H1 (cell line): ENCODE measurements around the gene RUFY2. TPM values are rescaled to one million over a fixed set of nuclear protein-coding genes. Genes with fewer than 3 reads are reported as not detected.

Source experiments
- CTCF ChIA-PET: fragments of 300-600 bp; sonication (Branson Sonifier 250); formaldehyde crosslinking; loops from one replicate; lab custom pipeline; 2021; ENCODE audit not compliant: partially characterized antibody; lab: Charles Lee
- POLR2A ChIA-PET: fragments of 300-600 bp; sonication (Branson Sonifier 250); formaldehyde crosslinking; loops from one replicate; lab custom pipeline; 2021; ENCODE audit warnings: inconsistent platforms; ENCODE audit not compliant: partially characterized antibody; lab: Charles Lee
- DNase-seq, 2 experiments: peaks; one replicate each; pipeline versions ENCODE4 v3.0.0 to v3.0.0-alpha.2; 2010 to 2022; ENCODE audit warnings: low spot score in 2 of 2, low read depth in 1 of 2, mixed read lengths in 1 of 2
- FAIRE-seq: peaks from 2 replicates; lab custom pipeline; 2011; peaks lifted over from hg19 to GRCh38; lab: Jason Lieb, UNC
- H2AFZ ChIP-seq: 2 replicates; pipeline ENCODE4 v1.8.1; 2012; ENCODE audit warnings: low read length, inconsistent platforms
- H2AK5ac ChIP-seq: 2 replicates; pipeline ENCODE4 v1.6.1; 2013; ENCODE audit warnings: low read depth, low read length
- H2BK120ac ChIP-seq: replicated peaks from 2 replicates; pipeline ENCODE3; 2013; ENCODE audit warnings: low read depth, low read length, inconsistent platforms
- H2BK12ac ChIP-seq: 2 replicates; pipeline ENCODE4 v1.6.1; 2013; ENCODE audit warnings: low read depth, low read length
- H2BK15ac ChIP-seq: 2 replicates; pipeline ENCODE4 v1.6.1; 2013; ENCODE audit warnings: low read length
- H2BK20ac ChIP-seq: 2 replicates; pipeline ENCODE4 v1.6.1; 2013; ENCODE audit warnings: low read length
- H2BK5ac ChIP-seq: 2 replicates; pipeline ENCODE4 v1.6.1; 2013; ENCODE audit warnings: low read depth, low read length
- H3K14ac ChIP-seq: 2 replicates; pipeline ENCODE4 v1.6.1; 2013; ENCODE audit warnings: inconsistent platforms; ENCODE audit not compliant: insufficient read length
- H3K18ac ChIP-seq: 2 replicates; pipeline ENCODE4 v1.6.1; 2013; ENCODE audit warnings: low read length; ENCODE audit errors: extremely low read depth
- H3K23ac ChIP-seq: 2 replicates; pipeline ENCODE4 v1.6.1; 2013; ENCODE audit warnings: inconsistent platforms; ENCODE audit not compliant: insufficient read length
- H3K23me2 ChIP-seq: 2 replicates; pipeline ENCODE4 v1.6.1; 2013; ENCODE audit warnings: low read depth, low read length
- H3K27ac ChIP-seq: 2 replicates; pipeline ENCODE4 v1.6.1; 2011; ENCODE audit warnings: low read depth, low read length, inconsistent platforms
- H3K27me3 ChIP-seq, 4 experiments: replicated peaks in 1 of 4; 1 replicate in 1 of 4; 2 replicates in 3 of 4; pipeline versions ENCODE4 v1.6.1 to v1.8.1; 2011 to 2013; ENCODE audit warnings: low read length in 3 of 4, mild to moderate bottlenecking in 3 of 4, inconsistent platforms in 2 of 4, mixed read lengths in 2 of 4, moderate library complexity in 1 of 4; ENCODE audit not compliant: control insufficient read depth in 3 of 4, insufficient read depth in 3 of 4; ENCODE audit errors: extremely low read depth in 1 of 4
- H3K36me3 ChIP-seq, 4 experiments: 2 replicates each; pipeline versions ENCODE4 v1.6.1 to v1.8.1; 2011 to 2013; ENCODE audit warnings: mild to moderate bottlenecking in 4 of 4, low read length in 3 of 4, moderate library complexity in 2 of 4, control low read depth in 1 of 4, inconsistent platforms in 1 of 4; ENCODE audit not compliant: insufficient read depth in 4 of 4, control insufficient read depth in 2 of 4
- H3K4ac ChIP-seq: replicated peaks from 2 replicates; pipeline ENCODE3; 2013; ENCODE audit warnings: low read length, low read depth, mixed read lengths, inconsistent platforms; ENCODE audit not compliant: insufficient read length
- H3K4me1 ChIP-seq, 4 experiments: replicated peaks in 1 of 4; 1 replicate in 1 of 4; 2 replicates in 3 of 4; pipeline versions ENCODE4 v1.6.1 to v1.8.1; 2011 to 2013; ENCODE audit warnings: low read length in 3 of 4, inconsistent platforms in 2 of 4, mixed read lengths in 1 of 4; ENCODE audit not compliant: insufficient read depth in 4 of 4, control insufficient read depth in 3 of 4
- H3K4me2 ChIP-seq, 2 experiments: 2 replicates each; pipeline versions ENCODE4 v1.6.1 to v1.8.1; 2011 to 2013; ENCODE audit warnings: low read depth in 2 of 2, low read length in 2 of 2, control low read depth in 1 of 2, inconsistent platforms in 1 of 2, mild to moderate bottlenecking in 1 of 2; ENCODE audit not compliant: insufficient read depth in 1 of 2
- H3K4me3 ChIP-seq, 4 experiments: fragments of 200-600, 300-600 bp in 1 of 4; sonication (generic), shearing (Covaris generic), sonication (Bioruptor Twin) in 1 of 4; 2 replicates each; pipeline versions ENCODE4 v1.5.1 to v1.8.1; 2011 to 2016; ENCODE audit warnings: low read length in 4 of 4, low read depth in 3 of 4, control low read depth in 2 of 4, inconsistent platforms in 2 of 4, mild to moderate bottlenecking in 2 of 4, mixed read lengths in 1 of 4, moderate library complexity in 1 of 4; ENCODE audit not compliant: insufficient read depth in 2 of 4; ENCODE audit errors: extremely low read depth in 1 of 4
- H3K56ac ChIP-seq: replicated peaks from 2 replicates; pipeline ENCODE3; 2013; ENCODE audit warnings: low read depth, mild to moderate bottlenecking, mixed read lengths, low read length, inconsistent platforms; ENCODE audit not compliant: insufficient read length
- H3K79me1 ChIP-seq: 2 replicates; pipeline ENCODE4 v1.6.1; 2013; ENCODE audit warnings: low read depth, low read length, control low read depth
- H3K79me2 ChIP-seq, 2 experiments: 2 replicates each; pipeline versions ENCODE4 v1.6.1 to v1.8.1; 2012 to 2013; ENCODE audit warnings: low read length in 2 of 2, mild to moderate bottlenecking in 2 of 2, inconsistent platforms in 1 of 2; ENCODE audit not compliant: insufficient read depth in 2 of 2, control insufficient read depth in 1 of 2
- H3K9ac ChIP-seq, 4 experiments: replicated peaks in 1 of 4; 1 replicate in 1 of 4; 2 replicates in 3 of 4; pipeline versions ENCODE4 v1.6.1 to v1.8.1; 2011 to 2013; ENCODE audit warnings: low read depth in 3 of 4, low read length in 3 of 4, control low read depth in 2 of 4, mild to moderate bottlenecking in 2 of 4, moderate library complexity in 2 of 4, inconsistent platforms in 1 of 4; ENCODE audit errors: extremely low read depth in 1 of 4
- H3K9me3 ChIP-seq, 2 experiments: 2 replicates each; pipeline versions ENCODE4 v1.6.1 to v1.8.1; 2012 to 2013; ENCODE audit warnings: mild to moderate bottlenecking in 2 of 2, moderate library complexity in 2 of 2, control low read depth in 1 of 2, inconsistent platforms in 1 of 2, low read depth in 1 of 2, low read length in 1 of 2, mixed read lengths in 1 of 2; ENCODE audit not compliant: insufficient read depth in 2 of 2
- H4K20me1 ChIP-seq, 2 experiments: replicated peaks in 1 of 2; 2 replicates each; pipeline versions ENCODE3 to v1.8.1; 2011 to 2013; ENCODE audit warnings: inconsistent platforms in 2 of 2, low read length in 2 of 2, mild to moderate bottlenecking in 1 of 2; ENCODE audit not compliant: insufficient read depth in 2 of 2, control insufficient read depth in 1 of 2
- H4K5ac ChIP-seq: 2 replicates; pipeline ENCODE4 v1.6.1; 2013; ENCODE audit warnings: low read length, low read depth, mixed read lengths, inconsistent platforms; ENCODE audit not compliant: insufficient read length
- H4K8ac ChIP-seq: 2 replicates; pipeline ENCODE4 v1.8.0; 2013; ENCODE audit warnings: mild to moderate bottlenecking, moderate library complexity, low read length, inconsistent platforms; ENCODE audit not compliant: insufficient read depth; ENCODE audit errors: extremely low read depth
- H4K91ac ChIP-seq: replicated peaks from 2 replicates; pipeline ENCODE3; 2013; ENCODE audit warnings: low read length, mixed read lengths, inconsistent platforms; ENCODE audit not compliant: insufficient read length
- CTCF ChIP-seq, 3 experiments: IDR thresholded peaks; 1 replicate in 2 of 3; 2 replicates in 1 of 3; pipeline versions ENCODE4 v1.5.1 to v1.6.1; 2011; ENCODE audit warnings: low read length in 3 of 3, mild to moderate bottlenecking in 3 of 3, inconsistent platforms in 2 of 3, low read depth in 1 of 3, moderate library complexity in 1 of 3; ENCODE audit not compliant: insufficient read depth in 1 of 3; ENCODE audit errors: control extremely low read depth in 1 of 3
- NANOG ChIP-seq: IDR thresholded peaks from 2 replicates; pipeline ENCODE4 v1.6.1; 2011; ENCODE audit warnings: low read length, low read depth, mild to moderate bottlenecking, inconsistent platforms; ENCODE audit not compliant: insufficient read depth, poor library complexity, severe bottlenecking
- POU5F1 ChIP-seq: IDR thresholded peaks from 2 replicates; pipeline ENCODE4 v1.6.1; 2011; ENCODE audit warnings: low read depth, mild to moderate bottlenecking, low read length, moderate library complexity
- RAD21 ChIP-seq, 2 experiments: IDR thresholded peaks in 1 of 2; conservative IDR thresholded peaks in 1 of 2; 2 replicates each; pipeline ENCODE4 v1.6.1; 2011; ENCODE audit warnings: low read depth in 2 of 2, low read length in 2 of 2, improper control_type of control experiment in 1 of 2, inconsistent platforms in 1 of 2, mild to moderate bottlenecking in 1 of 2, moderate library complexity in 1 of 2
- WGBS, 2 experiments: shearing (Covaris generic) in 1 of 2; methylation state at CpG; one replicate each; pipeline versions ENCODE4 v1.1.6 to v1.1.7; 2013 to 2015; ENCODE audit warnings: low lambda C conversion rate in 2 of 2, mixed read lengths in 2 of 2, inconsistent platforms in 1 of 2, low coverage in 1 of 2, missing lambda C conversion rate in 1 of 2; ENCODE audit not compliant: insufficient replicate concordance in 2 of 2, insufficient coverage in 1 of 2, insufficient read length in 1 of 2; ENCODE audit errors: extremely low coverage in 1 of 2, missing lambda C conversion rate in 1 of 2; 5-methylcytosine and 5-hydroxymethylcytosine counted together
- polyA plus RNA-seq, 7 experiments: library from polyadenylated mRNA; depleted of rRNA in 3 of 7; stranded (reverse) in 5 of 7; unstranded in 2 of 7; fragments of >200 nt in 5 of 7; fragments of 200-250 nt in 2 of 7; gene quantifications; 1 replicate in 5 of 7; 2 replicates in 1 of 7; 4 replicates in 1 of 7; pipeline versions ENCODE4 v1.2.1 to v1.2.3, GENCODE V29; 2011 to 2013; ENCODE audit warnings: missing spikeins in 2 of 7, mixed read lengths in 2 of 7
- total RNA-seq: library from RNA; stranded (reverse); fragmentation: NEBNext Ultra II Directional; extraction: Animal tissue kit (Norgen Biotek cat#: 25700); gene quantifications from 2 replicates; pipeline ENCODE4 v1.2.1, GENCODE V29; 2021

Gene RUFY2
- total and polyA plus RNA-seq, 2 of the 8 experiments (the other 6 are each of a cell fraction or from before 2014, with no cell fraction given), result 3.4 to 12.0 TPM

- Histone ChIP-seq H3K18ac (no peak overlapping the region), H3K4ac (no peak overlapping the region), H3K9ac (no peak overlapping the region; a peak in 1 of 7 replicates), H4K20me1 (no peaks in the 10 kb centered on the region), H3K9me3 (no peaks in the 10 kb centered on the region)
- TF ChIP-seq RAD21 (IDR thresholded peaks at IDR 0.05 in 1 of 2, conservative IDR thresholded peaks at IDR 0.05 in 1 of 2; ENCODE audit: low read depth in 2 of 2, low read length in 2 of 2) (peak; percentile 64 to 67), NANOG (no peak), POU5F1 (no peak), CTCF (IDR thresholded peaks at IDR 0.05; ENCODE audit: control extremely low read depth in 1 of 3, insufficient read depth in 1 of 3, low read depth in 1 of 3, low read length in 3 of 3) (peak in 2 of 3 experiments; percentile 37 to 48; a peak in 2 of 4 replicates)
- TF ChIP-seq, all 59 proteins: peak for 2
- no peaks in the 10 kb centered on the region for H3K79me1 ChIP-seq
- no peak overlapping the region for H2BK12ac ChIP-seq
- no peak for DNase-seq
- CTCF ChIA-PET, result interaction anchor here (0.5 to 4.7 kb wide), 22 partner anchors 12 to 514 kb away, joined by 3 to 71 read pairs (median 5); partner anchors contain the start of gene ATOH7
- no peak overlapping the region for H2BK5ac ChIP-seq
- FAIRE-seq, result no peak
- no peak overlapping the region for H3K4me3 ChIP-seq
- no peak overlapping the region for H3K14ac ChIP-seq
- no peaks in the 10 kb centered on the region for H3K36me3 ChIP-seq
- no peak overlapping the region for H4K8ac ChIP-seq
- no peaks in the 10 kb centered on the region for H3K23me2 ChIP-seq
- no peak overlapping the region for H2BK120ac ChIP-seq
- no peak overlapping the region for H3K4me2 ChIP-seq
- POLR2A ChIA-PET, result interaction anchor here (1.3 to 3.9 kb wide), 3 partner anchors 29 to 78 kb away, joined by 3 to 15 read pairs (median 3); partner anchors contain the start of genes HNRNPH3 and PBLD
- H3K27ac ChIP-seq, result no peak overlapping the region
- no peak overlapping the region for H3K23ac ChIP-seq
- H2AFZ ChIP-seq, result no peak overlapping the region
- H3K27me3 ChIP-seq, result no peaks in the 10 kb centered on the region
- H3K4me1 ChIP-seq, result peaks cover 0 to 3% (median 0%) of the 10 kb centered on the region in 4 experiments; a peak in 1 of 7 replicates
- H4K5ac ChIP-seq, result no peak overlapping the region
- WGBS, 2 experiments, result 85% methylated on average over 6 of the region's 6 CpGs; no CpG with 5 or more reads in 1 of the 2 experiments
- H2AK5ac ChIP-seq, result no peak overlapping the region
- H4K91ac ChIP-seq, result no peak overlapping the region
- H2BK15ac ChIP-seq, result no peak overlapping the region
- no peak overlapping the region for H3K56ac ChIP-seq
- H2BK20ac ChIP-seq, result no peak overlapping the region
- no peaks in the 10 kb centered on the region for H3K79me2 ChIP-seq
Measured at GRCh38 chr10:68301790-68302502, 105.1 kb downstream of the RUFY2 start.
